DND-41 (cell line): ENCODE results near the gene CCDC192.

Experiments
- EZH2 ChIP-seq: IDR thresholded peaks from 3 replicates; pipeline ENCODE4 v1.6.1; 2012; ENCODE audit warnings: borderline replicate concordance, low read depth, mild to moderate bottlenecking, moderate library complexity, low read length, inconsistent platforms; ENCODE audit not compliant: severe bottlenecking
- TF ChIP-seq, protein P1 (sequence below): IDR thresholded peaks from 2 replicates; pipeline ENCODE4 v1.5.1; 2012; ENCODE audit warnings: borderline replicate concordance, low read length, moderate library complexity, mild to moderate bottlenecking; ENCODE audit not compliant: poor library complexity, severe bottlenecking; ENCODE audit errors: extremely low read depth

DNA sequence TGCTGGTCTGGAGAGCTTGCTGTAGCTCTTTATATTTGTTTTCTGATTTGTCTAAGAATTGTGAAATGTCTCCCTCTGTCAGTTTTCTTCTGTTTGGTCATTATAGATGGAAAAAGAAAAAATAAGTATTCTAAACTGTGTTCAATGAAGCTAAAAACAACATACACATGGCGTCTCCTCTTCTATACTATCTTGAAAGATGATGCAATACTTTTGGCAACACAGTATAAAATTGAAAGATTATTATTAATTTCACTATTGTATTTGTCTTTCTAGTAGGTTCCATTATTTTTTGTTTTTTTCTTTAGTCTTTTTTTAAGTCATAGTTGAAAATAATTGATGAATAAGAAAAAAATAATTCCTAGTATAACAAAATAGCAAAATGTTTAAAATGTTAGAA, 22.5 kb downstream of the CCDC192 start:
- TF ChIP-seq, protein P1, sequence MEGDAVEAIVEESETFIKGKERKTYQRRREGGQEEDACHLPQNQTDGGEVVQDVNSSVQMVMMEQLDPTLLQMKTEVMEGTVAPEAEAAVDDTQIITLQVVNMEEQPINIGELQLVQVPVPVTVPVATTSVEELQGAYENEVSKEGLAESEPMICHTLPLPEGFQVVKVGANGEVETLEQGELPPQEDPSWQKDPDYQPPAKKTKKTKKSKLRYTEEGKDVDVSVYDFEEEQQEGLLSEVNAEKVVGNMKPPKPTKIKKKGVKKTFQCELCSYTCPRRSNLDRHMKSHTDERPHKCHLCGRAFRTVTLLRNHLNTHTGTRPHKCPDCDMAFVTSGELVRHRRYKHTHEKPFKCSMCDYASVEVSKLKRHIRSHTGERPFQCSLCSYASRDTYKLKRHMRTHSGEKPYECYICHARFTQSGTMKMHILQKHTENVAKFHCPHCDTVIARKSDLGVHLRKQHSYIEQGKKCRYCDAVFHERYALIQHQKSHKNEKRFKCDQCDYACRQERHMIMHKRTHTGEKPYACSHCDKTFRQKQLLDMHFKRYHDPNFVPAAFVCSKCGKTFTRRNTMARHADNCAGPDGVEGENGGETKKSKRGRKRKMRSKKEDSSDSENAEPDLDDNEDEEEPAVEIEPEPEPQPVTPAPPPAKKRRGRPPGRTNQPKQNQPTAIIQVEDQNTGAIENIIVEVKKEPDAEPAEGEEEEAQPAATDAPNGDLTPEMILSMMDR, result no peak
- no peak for TF ChIP-seq EZH2
